Bronchial epithelial cell (primary cell): ENCODE measurements around the gene TLE3. TPM values are rescaled to one million over a fixed set of nuclear protein-coding genes. Genes with fewer than 3 reads are reported as not detected.

Experiments used
- DNase-seq: peaks from one replicate; pipeline ENCODE4 v3.0.0-alpha.2; 2010; ENCODE audit warnings: low read depth
- FAIRE-seq: peaks from 2 replicates; lab custom pipeline; 2011; peaks lifted over from hg19 to GRCh38; lab: Jason Lieb, UNC
- H3K27me3 ChIP-seq: 2 replicates; pipeline ENCODE4 v1.5.1; 2011; ENCODE audit warnings: low read length; ENCODE audit not compliant: control insufficient read depth, insufficient read depth
- H3K36me3 ChIP-seq: 2 replicates; pipeline ENCODE4 v1.5.1; 2011; ENCODE audit warnings: low read length; ENCODE audit not compliant: control insufficient read depth, insufficient read depth
- H3K4me3 ChIP-seq: 2 replicates; pipeline ENCODE4 v1.5.1; 2011; ENCODE audit warnings: mild to moderate bottlenecking, low read depth, low read length, control low read depth
- CTCF ChIP-seq: IDR thresholded peaks from 2 replicates; pipeline ENCODE4 v1.5.1; 2011; ENCODE audit warnings: mild to moderate bottlenecking, moderate library complexity, low read length, control low read depth, inconsistent platforms; ENCODE audit not compliant: insufficient read depth, severe bottlenecking
- total RNA-seq: library from RNA; depleted of rRNA; stranded (reverse); fragments of >200 nt; gene quantifications from 2 replicates; pipeline ENCODE4 v1.2.1, GENCODE V29; 2014

The TLE3 gene
- total RNA-seq, 1 donor from 2014 or later: 19.2 TPM

- TF ChIP-seq CTCF: no peak
- H3K27me3 ChIP-seq: no peaks in the 10 kb centered on the region
- DNase-seq: no peak
- FAIRE-seq: no peak
- no peak overlapping the region for H3K4me3 ChIP-seq
- H3K36me3 ChIP-seq: peaks cover 18% of the 10 kb centered on the region
These were observed 20.2 kb downstream of the TLE3 start for GRCh38 chr15:70077188-70078147.

- peaks cover 29% of the 10 kb centered on the region for H3K36me3 ChIP-seq
- no peak for TF ChIP-seq CTCF
- no peak for FAIRE-seq
- DNase-seq: no peak
- H3K4me3 ChIP-seq: no peak overlapping the region
- H3K27me3 ChIP-seq: no peaks in the 10 kb centered on the region
These were observed 23.3 kb downstream of the TLE3 start for GRCh38 chr15:70074380-70074779.

GRCh38 chr15:70072479-70072878 lies 25.2 kb downstream of the TLE3 start:
- Histone ChIP-seq H3K27me3 (no peaks in the 10 kb centered on the region), H3K36me3 (peaks cover 37% of the 10 kb centered on the region), H3K4me3 (no peak overlapping the region)
- no peak for TF ChIP-seq CTCF
- FAIRE-seq (no peak), DNase-seq (no peak)

GRCh38 chr15:70071799-70072198 lies 25.9 kb downstream of the TLE3 start:
- FAIRE-seq (no peak), DNase-seq (no peak)
- Histone ChIP-seq H3K4me3 (no peak overlapping the region), H3K27me3 (no peaks in the 10 kb centered on the region), H3K36me3 (peaks cover 37% of the 10 kb centered on the region)
- no peak for TF ChIP-seq CTCF

- FAIRE-seq (no peak), DNase-seq (no peak)
- TF ChIP-seq CTCF: no peak
- Histone ChIP-seq H3K36me3 (peaks cover 43% of the 10 kb centered on the region), H3K27me3 (no peaks in the 10 kb centered on the region), H3K4me3 (no peak overlapping the region)
These were observed 28.0 kb downstream of the TLE3 start for GRCh38 chr15:70069716-70070115.
